Thoracic aorta (tissue), 2 donors: ENCODE data around the gene SLC35B2. TPM values are rescaled to one million over a fixed set of nuclear protein-coding genes. Genes with fewer than 3 reads are reported as not detected.
A peak's percentile ranks its signal among the peaks of the same experiment; 100 is the strongest.

Experiments
- ATAC-seq: fragments of 150-250 bp; one replicate; pipeline ENCODE4 v1.8.0; 2017; ENCODE audit warnings: low read depth; ENCODE audit not compliant: insufficient number of reproducible peaks, low FRiP score
- DNase-seq: peaks from one replicate; pipeline ENCODE4 v3.0.0-alpha.2; 2020; ENCODE audit warnings: low spot score
- H3K27ac ChIP-seq, 2 donors: fragments of 200-600 bp; sonication (generic); 1 replicate in 1 of 2; 2 replicates in 1 of 2; pipeline ENCODE4 v1.5.1; 2016; ENCODE audit warnings: mild to moderate bottlenecking in 2 of 2, moderate library complexity in 2 of 2
- H3K27me3 ChIP-seq: fragments of 200-600 bp; sonication (generic); replicated peaks from 2 replicates; pipeline ENCODE4 v1.6.0; 2016; ENCODE audit warnings: mild to moderate bottlenecking; ENCODE audit not compliant: insufficient read depth
- H3K36me3 ChIP-seq: fragments of 200-600 bp; sonication (generic); one replicate; pipeline ENCODE4 v1.5.1; 2016
- H3K4me1 ChIP-seq, 2 donors: fragments of 200-600 bp; sonication (generic); 1 replicate in 1 of 2; 2 replicates in 1 of 2; pipeline versions ENCODE4 v1.5.1 to v1.6.0; 2016; ENCODE audit warnings: low read depth in 2 of 2, mild to moderate bottlenecking in 1 of 2; ENCODE audit not compliant: control insufficient read depth in 1 of 2
- H3K4me3 ChIP-seq: fragments of 200-600 bp; sonication (generic); 2 replicates; pipeline ENCODE4 v1.5.1; 2016; ENCODE audit warnings: mild to moderate bottlenecking
- H3K9me3 ChIP-seq: fragments of 200-600 bp; sonication (generic); 2 replicates; pipeline ENCODE4 v1.5.1; 2016
- CTCF ChIP-seq: fragments of 200-600 bp; sonication (generic); IDR thresholded peaks from one replicate; pipeline ENCODE4 v1.5.1; 2019; ENCODE audit warnings: antibody characterized with exemption
- total RNA-seq, 2 donors: library from RNA; depleted of rRNA; stranded (reverse); fragments of >200 nt; gene quantifications; one replicate each; pipeline versions ENCODE4 v1.1.0 to v1.2.3, GENCODE V29; 2016

Gene SLC35B2
- total RNA-seq, 2 donors from 2014 or later, result 19.9 to 33.3 TPM

GRCh38 chr6:44264154-44265006 is 7.1 kb upstream of the SLC35B2 start:
- H3K4me3 ChIP-seq, result peak overlapping the region; percentile 91
- no peak for TF ChIP-seq CTCF
- DNase-seq, result no peak
- no peaks in the 10 kb centered on the region for H3K9me3 ChIP-seq
- ATAC-seq, result no peak
- H3K27me3 ChIP-seq, result no peaks in the 10 kb centered on the region
- H3K36me3 ChIP-seq, result no peaks in the 10 kb centered on the region
- H3K4me1 ChIP-seq, result peaks cover 27 to 31% of the 10 kb centered on the region in 2 donors
- H3K27ac ChIP-seq, result peak overlapping the region in 1 of 2 donors; percentile 80

- TF ChIP-seq CTCF, result no peak
- Histone ChIP-seq H3K36me3 (no peaks in the 10 kb centered on the region), H3K4me1 (peaks cover 27 to 31% of the 10 kb centered on the region in 2 donors), H3K4me3 (peak overlapping the region; percentile 91), H3K9me3 (no peaks in the 10 kb centered on the region), H3K27me3 (no peaks in the 10 kb centered on the region), H3K27ac (peak overlapping the region in 1 of 2 donors; percentile 16)
- no peak for ATAC-seq
- no peak for DNase-seq
Observed at GRCh38 chr6:44263354-44264100, 6.2 kb upstream of the SLC35B2 start.

GRCh38 chr6:44262467-44263353 is 5.4 kb upstream of the SLC35B2 start:
- Histone ChIP-seq H3K27ac (peak overlapping the region in 1 of 2 donors; percentile 16), H3K4me1 (peaks cover 31 to 36% of the 10 kb centered on the region in 2 donors), H3K27me3 (no peaks in the 10 kb centered on the region), H3K36me3 (no peaks in the 10 kb centered on the region), H3K4me3 (peak overlapping the region; percentile 91), H3K9me3 (no peaks in the 10 kb centered on the region)
- DNase-seq (no peak), ATAC-seq (no peak)
- TF ChIP-seq CTCF, result no peak

GRCh38 chr6:44261581-44261980 is 4.3 kb upstream of the SLC35B2 start:
- no peak overlapping the region for H3K27ac ChIP-seq
- no peaks in the 10 kb centered on the region for H3K36me3 ChIP-seq
- H3K9me3 ChIP-seq, result no peaks in the 10 kb centered on the region
- DNase-seq, result no peak
- H3K4me1 ChIP-seq, result peaks cover 34 to 40% of the 10 kb centered on the region in 2 donors
- no peak for TF ChIP-seq CTCF
- H3K27me3 ChIP-seq, result no peaks in the 10 kb centered on the region
- ATAC-seq, result no peak
- no peak overlapping the region for H3K4me3 ChIP-seq
